Stimulated activated CD8-positive, alpha-beta memory T cell treated with anti-CD3 and anti-CD28 coated beads, Interleukin-2, amount 100 ng/mL, for 48 hours (primary cell): ENCODE results near the gene C2CD3.
A peak's percentile ranks its signal among the peaks of the same experiment; 100 is the strongest.

Source experiments
- DNase-seq, 2 donors: peaks; one replicate each; pipeline ENCODE4 v3.0.0-alpha.2; 2020; ENCODE audit warnings: low read depth in 2 of 2

Gene C2CD3

GRCh38 chr11:74019104-74019738, 151.6 kb downstream of the C2CD3 start:
- no peak for DNase-seq

GRCh38 chr11:74018331-74019005, 152.3 kb downstream of the C2CD3 start:
- DNase-seq: no peak

- no peak for DNase-seq
Measured at GRCh38 chr11:74017631-74018030, 153.2 kb downstream of the C2CD3 start.

- DNase-seq: no peak
Measured at GRCh38 chr11:74015919-74016684, 154.7 kb downstream of the C2CD3 start.

GRCh38 chr11:74014880-74015279, 155.9 kb downstream of the C2CD3 start:
- DNase-seq: no peak

GRCh38 chr11:74013141-74013540, 157.7 kb downstream of the C2CD3 start:
- DNase-seq: no peak

GRCh38 chr11:74012074-74012809, 158.6 kb downstream of the C2CD3 start:
- DNase-seq: no peak

- peak; percentile 45 to 49 for DNase-seq
Measured at GRCh38 chr11:74011360-74012073, 159.3 kb downstream of the C2CD3 start.

- no peak for DNase-seq
Measured at GRCh38 chr11:74010306-74011300, 160.2 kb downstream of the C2CD3 start.

GRCh38 chr11:74009675-74010305, 161.0 kb downstream of the C2CD3 start:
- DNase-seq: no peak

- DNase-seq: no peak
Measured at GRCh38 chr11:74009230-74009547, 161.6 kb downstream of the C2CD3 start.

- DNase-seq: no peak
Measured at GRCh38 chr11:74008373-74009229, 162.2 kb downstream of the C2CD3 start, which contains the start of gene UCP3. Gene UCP3, minus strand, starts transcription at chr11:74009085. Its CDS starts 2,043 bp downstream, at chr11:74007042.

- no peak for DNase-seq
Measured at GRCh38 chr11:74007691-74008372, 163.0 kb downstream of the C2CD3 start.

GRCh38 chr11:74006743-74007304, 164.0 kb downstream of the C2CD3 start:
- DNase-seq: no peak

GRCh38 chr11:74005721-74006517, 164.9 kb downstream of the C2CD3 start:
- no peak for DNase-seq

- DNase-seq: peak; percentile 57 to 66
Measured at GRCh38 chr11:74004759-74005615, 165.8 kb downstream of the C2CD3 start.
